MM.1S (cell line): ENCODE data around the gene RYR2.

Experiments
- CTCF ChIP-seq: fragments of 300-600 bp; sonication (generic); IDR thresholded peaks from 2 replicates; pipeline ENCODE4 v1.5.1; 2016; ENCODE audit warnings: antibody characterized with exemption, low read length, mixed read lengths
- EZH2 ChIP-seq: fragments of 300-600 bp; sonication (generic); optimal IDR thresholded peaks from 2 replicates; pipeline ENCODE3; 2017; ENCODE audit warnings: low read depth, mild to moderate bottlenecking, antibody characterized with exemption, low read length, mixed read lengths
- EZH2phosphoT487 ChIP-seq: fragments of 300-600 bp; sonication (generic); IDR thresholded peaks from 2 replicates; pipeline ENCODE4 v1.6.1; 2018; ENCODE audit warnings: antibody characterized with exemption, low read length

GRCh38 chr1:237687804-237688203 lies 645.8 kb downstream of the RYR2 start:
- TF ChIP-seq EZH2 (no peak), CTCF (no peak), EZH2phosphoT487 (no peak)
